BLaER1 treated with 17β-estradiol and CSF1 and Interleukin-3, amounts not matched to agents 10 nM and 100 nM (cell line): Measurements from ENCODE around the gene CATSPER4.

Experiments
- H3K27ac ChIP-seq, 11 experiments: shearing (Covaris generic); formaldehyde crosslinking; 2 replicates each; pipeline ENCODE4 v1.8.1; 2022
- H3K27me3 ChIP-seq, 11 experiments: shearing (Covaris generic); formaldehyde crosslinking; 2 replicates each; pipeline ENCODE4 v1.8.1; 2022
- H3K36me3 ChIP-seq, 11 experiments: shearing (Covaris generic); formaldehyde crosslinking; 2 replicates each; pipeline ENCODE4 v1.8.1; 2022
- H3K4me1 ChIP-seq, 10 experiments: shearing (Covaris generic); formaldehyde crosslinking; 2 replicates each; pipeline ENCODE4 v1.8.1; 2022
- H3K4me2 ChIP-seq, 11 experiments: shearing (Covaris generic); formaldehyde crosslinking; 2 replicates each; pipeline ENCODE4 v1.8.1; 2022
- H3K4me3 ChIP-seq, 10 experiments: shearing (Covaris generic); formaldehyde crosslinking; 2 replicates each; pipeline ENCODE4 v1.8.1; 2022
- H3K9ac ChIP-seq, 11 experiments: shearing (Covaris generic); formaldehyde crosslinking; 2 replicates each; pipeline ENCODE4 v1.8.1; 2022
- H3K9me3 ChIP-seq, 11 experiments: shearing (Covaris generic); formaldehyde crosslinking; replicated peaks in 1 of 11; 2 replicates each; pipeline ENCODE4 v1.8.1; 2022
- H4K20me1 ChIP-seq, 11 experiments: shearing (Covaris generic); formaldehyde crosslinking; 2 replicates each; pipeline ENCODE4 v1.8.1; 2022
- Cebpa-rat ChIP-seq, 11 experiments: shearing (Covaris generic); IDR thresholded peaks; 2 replicates each; pipeline ENCODE4 v1.8.1; 2022

The CATSPER4 gene

GRCh38 chr1:26200413-26200812, 10.0 kb downstream of the CATSPER4 start:
- H3K4me1 ChIP-seq: peaks cover 0 to 12% (median 7%) of the 10 kb centered on the region in 10 experiments; a peak in 11 of 20 replicates
- H3K36me3 ChIP-seq: no peaks in the 10 kb centered on the region
- H3K9ac ChIP-seq: no peak overlapping the region
- no peaks in the 10 kb centered on the region for H3K9me3 ChIP-seq
- no peak overlapping the region for H3K27ac ChIP-seq
- TF ChIP-seq Cebpa-rat (IDR thresholded peaks at IDR 0.05): no peak
- no peak overlapping the region for H3K4me2 ChIP-seq
- no peak overlapping the region for H3K4me3 ChIP-seq
- H3K27me3 ChIP-seq: no peaks in the 10 kb centered on the region
- no peaks in the 10 kb centered on the region for H4K20me1 ChIP-seq

- no peak for TF ChIP-seq Cebpa-rat (IDR thresholded peaks at IDR 0.05)
- Histone ChIP-seq H4K20me1 (no peaks in the 10 kb centered on the region), H3K36me3 (no peaks in the 10 kb centered on the region), H3K9me3 (no peaks in the 10 kb centered on the region), H3K4me2 (peak overlapping the region in 8 of 11 experiments; percentile 11 to 55 (median 35); a peak in 11 of 22 replicates), H3K9ac (no peak overlapping the region), H3K4me1 (peaks cover 0 to 12% (median 7%) of the 10 kb centered on the region in 10 experiments; a peak in 11 of 20 replicates), H3K27ac (no peak overlapping the region), H3K27me3 (no peaks in the 10 kb centered on the region), H3K4me3 (no peak overlapping the region)
Observed at GRCh38 chr1:26203642-26204318, 13.4 kb downstream of the CATSPER4 start.

GRCh38 chr1:26210147-26210870, 19.9 kb downstream of the CATSPER4 start:
- Histone ChIP-seq H3K4me1 (peaks cover 0 to 11% (median 0%) of the 10 kb centered on the region in 10 experiments; a peak in 6 of 20 replicates), H3K9ac (no peak overlapping the region), H3K9me3 (no peaks in the 10 kb centered on the region), H3K27ac (no peak overlapping the region), H4K20me1 (no peaks in the 10 kb centered on the region), H3K36me3 (no peaks in the 10 kb centered on the region), H3K4me3 (no peak overlapping the region), H3K4me2 (peak overlapping the region in 2 of 11 experiments; percentile 17 to 30; a peak in 4 of 22 replicates), H3K27me3 (no peaks in the 10 kb centered on the region)
- no peak for TF ChIP-seq Cebpa-rat (IDR thresholded peaks at IDR 0.05)

- Histone ChIP-seq H3K27me3 (no peaks in the 10 kb centered on the region), H3K36me3 (no peaks in the 10 kb centered on the region), H3K4me2 (no peak overlapping the region), H4K20me1 (no peaks in the 10 kb centered on the region), H3K9me3 (no peaks in the 10 kb centered on the region), H3K4me1 (peaks cover 0 to 11% (median 0%) of the 10 kb centered on the region in 10 experiments; a peak in 6 of 20 replicates), H3K9ac (no peak overlapping the region), H3K4me3 (no peak overlapping the region), H3K27ac (no peak overlapping the region)
- TF ChIP-seq Cebpa-rat (IDR thresholded peaks at IDR 0.05): no peak
Observed at GRCh38 chr1:26212726-26213125, 22.3 kb downstream of the CATSPER4 start.

GRCh38 chr1:26213335-26213905, 23.0 kb downstream of the CATSPER4 start:
- Histone ChIP-seq H3K9me3 (no peaks in the 10 kb centered on the region), H3K4me3 (no peak overlapping the region), H3K36me3 (no peaks in the 10 kb centered on the region), H3K4me2 (no peak overlapping the region), H3K9ac (no peak overlapping the region), H3K27ac (no peak overlapping the region), H3K4me1 (peaks cover 0 to 11% (median 0%) of the 10 kb centered on the region in 10 experiments; a peak in 6 of 20 replicates), H4K20me1 (no peaks in the 10 kb centered on the region), H3K27me3 (no peaks in the 10 kb centered on the region)
- TF ChIP-seq Cebpa-rat (IDR thresholded peaks at IDR 0.05): no peak

GRCh38 chr1:26215246-26215645, 24.8 kb downstream of the CATSPER4 start:
- Histone ChIP-seq H3K4me2 (no peak overlapping the region), H3K27me3 (no peaks in the 10 kb centered on the region), H3K27ac (no peak overlapping the region), H3K9ac (no peak overlapping the region), H3K9me3 (no peaks in the 10 kb centered on the region), H3K36me3 (no peaks in the 10 kb centered on the region), H3K4me3 (no peak overlapping the region), H4K20me1 (no peaks in the 10 kb centered on the region), H3K4me1 (peaks cover 0 to 4% (median under 1%) of the 10 kb centered on the region in 10 experiments; a peak in 6 of 20 replicates)
- no peak for TF ChIP-seq Cebpa-rat (IDR thresholded peaks at IDR 0.05)

- Histone ChIP-seq H3K36me3 (no peaks in the 10 kb centered on the region), H3K4me3 (no peak overlapping the region), H3K4me1 (peaks cover 0 to 12% (median 0%) of the 10 kb centered on the region in 10 experiments; a peak in 2 of 20 replicates), H4K20me1 (no peaks in the 10 kb centered on the region), H3K27ac (no peak overlapping the region), H3K9ac (no peak overlapping the region), H3K9me3 (no peaks in the 10 kb centered on the region), H3K27me3 (peaks cover 0 to 5% (median 1%) of the 10 kb centered on the region in 11 experiments; a peak in 5 of 22 replicates), H3K4me2 (no peak overlapping the region)
- no peak for TF ChIP-seq Cebpa-rat (IDR thresholded peaks at IDR 0.05)
Observed at GRCh38 chr1:26218906-26219494, 28.6 kb downstream of the CATSPER4 start.

GRCh38 chr1:26220199-26220912, 30.0 kb downstream of the CATSPER4 start:
- H3K27me3 ChIP-seq: peaks cover 9 to 19% (median 15%) of the 10 kb centered on the region in 11 experiments
- H3K27ac ChIP-seq: no peak overlapping the region
- no peaks in the 10 kb centered on the region for H3K9me3 ChIP-seq
- no peak overlapping the region for H3K4me3 ChIP-seq
- H3K36me3 ChIP-seq: no peaks in the 10 kb centered on the region
- peaks cover 0 to 12% (median under 1%) of the 10 kb centered on the region in 10 experiments; a peak in 8 of 20 replicates for H3K4me1 ChIP-seq
- no peaks in the 10 kb centered on the region for H4K20me1 ChIP-seq
- H3K4me2 ChIP-seq: no peak overlapping the region
- no peak overlapping the region for H3K9ac ChIP-seq
- no peak for TF ChIP-seq Cebpa-rat (IDR thresholded peaks at IDR 0.05)
